ENCODE measurements around the gene RAMP1.
"Not testable (repeated sequence)": the region's sequence is repeated elsewhere in the genome, so short reads cannot be mapped to it uniquely, and the experiment has no call there.

RAMP1 gene

DNA sequence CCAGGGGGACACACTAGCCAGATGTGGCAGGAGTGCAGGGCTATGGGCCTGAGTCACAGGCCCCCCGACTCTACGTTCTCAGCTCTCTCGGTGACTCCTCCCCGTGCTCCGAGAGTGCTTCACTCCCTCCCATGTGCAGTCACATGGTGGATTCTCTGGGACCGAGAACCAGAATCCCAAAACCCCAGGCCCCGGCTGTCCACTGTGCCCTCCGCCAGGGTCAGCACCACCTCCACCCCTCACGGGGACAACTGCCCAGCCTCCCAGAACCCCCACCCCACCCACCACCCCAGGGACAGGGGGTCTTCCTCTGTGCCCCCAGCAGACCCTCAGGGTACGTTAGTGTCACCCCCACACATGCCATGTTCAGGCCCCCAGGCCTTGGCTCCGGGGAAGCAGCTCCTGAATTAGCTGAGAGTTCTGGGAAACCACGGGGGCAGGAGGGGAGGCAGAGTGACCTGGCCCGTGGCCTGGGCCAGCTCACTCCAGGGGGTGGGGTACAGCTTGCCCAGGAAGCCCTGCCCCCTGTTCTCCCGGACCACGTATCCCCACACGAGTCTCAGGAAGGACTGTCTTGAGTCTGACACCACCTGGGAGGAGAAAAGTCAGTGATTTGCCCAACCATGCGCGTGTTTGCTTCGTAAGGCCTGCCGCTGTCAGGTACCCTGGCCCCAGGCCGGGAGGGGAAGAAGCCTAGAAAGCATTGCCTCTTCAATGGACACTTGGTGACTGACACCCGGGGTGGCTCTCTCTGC, 4.4 kb downstream of the RAMP1 start:
- DNase-seq (ENCODE audit: low read depth), result no peak

DNA sequence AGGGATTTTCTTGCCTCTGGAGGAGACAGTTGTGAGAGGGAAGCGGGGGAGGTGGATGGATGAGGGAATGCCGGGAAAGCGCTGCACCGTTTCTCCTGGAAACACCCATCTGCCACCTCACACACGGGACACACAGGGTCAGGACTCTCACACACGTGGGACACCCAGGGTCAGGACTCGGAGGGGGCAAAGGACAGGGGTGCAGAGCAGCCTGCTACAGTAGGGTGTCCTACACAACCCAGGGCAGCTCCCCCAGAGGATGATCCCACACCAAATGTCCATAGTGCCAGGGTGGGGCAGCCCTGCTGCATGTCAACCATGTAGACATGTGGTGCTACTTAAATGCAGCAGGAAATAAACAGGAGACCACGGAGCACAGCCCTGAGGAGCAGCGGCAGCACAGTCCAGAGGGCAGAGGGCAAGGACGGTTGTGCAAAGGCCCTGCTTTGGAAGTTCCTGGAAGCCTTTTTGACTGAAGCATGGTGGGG, 5.1 kb downstream of the RAMP1 start:
- DNase-seq (ENCODE audit: low read depth), result no peak

DNA sequence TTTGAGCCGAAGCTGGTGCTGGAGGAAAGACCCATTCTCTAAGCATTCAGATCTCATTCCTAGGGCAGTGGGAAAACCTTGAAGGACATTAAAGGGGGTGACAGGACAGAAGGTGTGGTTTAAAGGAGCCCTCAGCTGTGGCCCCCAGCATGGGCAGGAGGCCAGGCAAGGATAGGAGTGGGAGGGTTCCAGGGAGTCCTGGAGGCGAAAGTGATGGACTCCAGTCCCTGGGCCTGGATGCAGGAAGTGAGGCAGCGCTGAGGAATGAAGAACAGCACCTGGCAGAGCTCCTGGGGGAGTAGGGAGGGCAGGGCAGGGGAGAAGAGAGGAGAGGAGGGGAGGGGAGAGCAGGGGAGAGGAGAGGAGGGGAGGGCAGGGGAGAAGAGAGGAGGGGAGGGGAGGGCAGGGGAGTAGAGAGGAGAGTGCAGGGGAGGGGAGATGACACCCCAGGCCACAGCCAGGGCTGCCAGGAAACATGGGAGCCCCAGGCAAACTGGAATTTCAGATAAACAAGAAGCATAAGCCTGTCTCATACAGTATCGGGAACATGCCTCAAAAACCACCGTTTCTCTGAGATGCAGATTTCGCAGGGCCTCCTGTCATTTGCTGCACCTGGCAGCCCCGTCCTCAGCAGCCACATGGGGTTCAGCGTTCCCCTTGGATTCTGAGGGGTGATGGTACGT, 5.7 kb downstream of the RAMP1 start:
- DNase-seq (ENCODE audit: low read depth), result no peak

DNA sequence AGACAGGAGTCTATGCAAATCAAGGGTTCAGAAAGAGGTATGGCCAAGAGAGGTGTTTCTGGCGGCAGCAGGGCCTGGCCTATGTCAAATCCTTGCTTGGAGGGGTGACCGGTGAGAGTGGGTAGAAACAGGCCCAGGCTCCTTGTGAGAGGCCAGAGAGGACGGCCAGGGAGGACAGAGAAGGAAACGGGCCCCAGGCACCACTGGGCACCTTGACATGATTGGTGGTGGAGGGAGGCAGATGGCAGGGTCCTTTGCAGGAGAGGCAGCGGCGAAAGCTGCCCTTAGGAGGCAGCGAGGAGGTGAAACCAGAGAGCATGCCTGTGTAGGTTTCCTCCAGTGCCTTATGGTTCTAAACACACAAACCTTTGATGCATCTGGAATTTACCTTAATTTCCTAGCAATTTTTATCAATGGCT, 6.2 kb downstream of the RAMP1 start:
- DNase-seq (ENCODE audit: low read depth), result no peak

DNA sequence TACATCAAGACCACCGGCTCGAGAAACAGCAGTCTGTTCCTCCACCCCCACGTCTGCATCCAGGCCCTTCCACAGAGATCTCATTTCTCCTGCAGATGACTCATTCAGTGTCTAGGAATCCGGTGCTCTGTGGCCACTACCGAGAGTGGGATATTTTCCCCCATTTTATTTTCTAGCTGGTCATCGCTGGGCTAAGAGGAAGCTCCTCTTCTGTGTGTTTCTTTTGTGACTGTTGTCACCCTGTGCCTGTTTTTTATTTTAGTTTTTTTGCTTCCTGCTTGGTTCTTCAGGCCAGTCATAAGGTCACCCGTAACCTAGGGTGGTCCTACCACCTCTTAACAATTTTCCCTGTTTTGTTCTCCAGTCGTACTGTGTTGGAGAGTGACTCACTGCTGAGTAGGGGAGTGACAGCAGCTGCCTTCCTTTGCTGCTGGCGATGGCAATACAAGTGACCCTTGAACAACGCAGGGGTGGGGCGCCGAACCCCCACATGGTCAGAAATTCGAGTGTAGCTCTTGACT, 6.7 kb downstream of the RAMP1 start:
- no peak for DNase-seq (ENCODE audit: low read depth)

DNA sequence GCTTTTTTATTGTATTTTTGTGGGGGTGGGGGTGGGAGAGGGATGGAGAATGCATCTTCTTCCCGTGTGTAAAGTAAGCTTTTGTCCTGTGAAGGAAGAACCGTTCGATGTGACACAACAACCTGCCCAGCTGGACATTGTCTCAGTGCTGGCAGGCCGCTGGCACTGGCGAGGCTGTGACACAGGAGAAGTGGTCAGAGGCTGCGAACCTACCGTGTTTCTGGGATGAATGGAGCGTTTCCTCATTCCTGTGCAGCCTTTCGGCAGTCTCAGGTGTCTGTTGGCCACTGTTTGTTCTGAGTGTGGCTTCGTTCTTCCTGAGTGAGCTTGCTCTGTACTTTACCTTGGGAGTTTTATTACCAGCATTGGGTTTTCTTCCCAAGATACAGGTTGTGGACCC, 8.0 kb downstream of the RAMP1 start:
- no peak for DNase-seq (ENCODE audit: low read depth)

DNA sequence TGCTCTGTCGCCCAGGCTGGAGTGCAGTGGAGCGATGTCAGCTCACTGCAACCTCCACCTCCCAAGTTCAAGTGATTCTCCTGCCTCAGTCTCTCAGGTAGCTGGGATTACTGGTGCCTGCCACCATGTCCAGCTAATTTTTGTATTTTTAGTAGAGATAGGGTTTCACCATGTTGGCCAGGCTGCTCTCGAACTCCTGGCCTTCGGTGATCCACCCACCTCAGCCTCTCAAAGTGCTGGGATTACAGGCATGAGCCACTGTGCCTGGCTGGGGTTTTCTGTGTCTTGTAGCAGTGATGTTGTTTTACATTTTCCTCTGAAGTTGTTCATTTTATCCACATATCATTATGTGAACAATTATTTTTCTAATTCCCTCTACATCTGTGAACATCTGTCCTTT, 8.7 kb downstream of the RAMP1 start:
- not testable (repeated sequence) for DNase-seq (ENCODE audit: low read depth)

DNA sequence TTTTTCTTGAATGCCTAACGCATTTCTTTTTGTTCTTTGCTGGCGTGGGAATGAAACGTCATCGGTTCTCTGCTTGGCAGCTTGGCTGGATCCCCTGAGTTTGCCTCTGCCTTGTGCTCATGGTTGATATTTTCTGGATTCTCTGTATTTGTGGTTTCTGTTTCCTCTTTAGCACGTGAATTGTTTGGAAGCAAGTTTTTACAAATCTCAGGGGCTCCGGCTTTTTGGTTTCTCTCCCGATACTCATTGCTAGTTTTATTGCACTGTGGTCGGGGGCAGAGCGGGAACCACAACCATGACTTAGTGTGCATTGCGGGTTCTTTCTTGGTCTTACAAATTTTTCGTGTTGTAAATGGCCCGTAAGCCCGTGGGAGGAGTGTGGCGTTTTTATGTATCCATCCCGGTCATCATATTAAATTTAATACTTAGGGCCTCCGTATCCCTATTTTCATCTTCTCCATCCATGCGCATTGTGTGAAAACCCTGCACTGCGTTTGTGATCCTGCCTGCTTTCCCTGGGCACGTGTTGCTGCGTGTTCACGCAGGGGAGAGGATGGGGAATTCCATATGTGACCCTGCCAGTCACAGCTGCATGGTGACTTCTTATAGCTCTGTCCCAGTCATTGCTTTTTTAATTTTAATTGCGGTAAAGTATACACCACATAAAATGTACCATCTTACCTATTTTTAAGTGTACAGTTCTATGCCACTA, 9.4 kb downstream of the RAMP1 start:
- no peak for DNase-seq (ENCODE audit: low read depth)

DNA sequence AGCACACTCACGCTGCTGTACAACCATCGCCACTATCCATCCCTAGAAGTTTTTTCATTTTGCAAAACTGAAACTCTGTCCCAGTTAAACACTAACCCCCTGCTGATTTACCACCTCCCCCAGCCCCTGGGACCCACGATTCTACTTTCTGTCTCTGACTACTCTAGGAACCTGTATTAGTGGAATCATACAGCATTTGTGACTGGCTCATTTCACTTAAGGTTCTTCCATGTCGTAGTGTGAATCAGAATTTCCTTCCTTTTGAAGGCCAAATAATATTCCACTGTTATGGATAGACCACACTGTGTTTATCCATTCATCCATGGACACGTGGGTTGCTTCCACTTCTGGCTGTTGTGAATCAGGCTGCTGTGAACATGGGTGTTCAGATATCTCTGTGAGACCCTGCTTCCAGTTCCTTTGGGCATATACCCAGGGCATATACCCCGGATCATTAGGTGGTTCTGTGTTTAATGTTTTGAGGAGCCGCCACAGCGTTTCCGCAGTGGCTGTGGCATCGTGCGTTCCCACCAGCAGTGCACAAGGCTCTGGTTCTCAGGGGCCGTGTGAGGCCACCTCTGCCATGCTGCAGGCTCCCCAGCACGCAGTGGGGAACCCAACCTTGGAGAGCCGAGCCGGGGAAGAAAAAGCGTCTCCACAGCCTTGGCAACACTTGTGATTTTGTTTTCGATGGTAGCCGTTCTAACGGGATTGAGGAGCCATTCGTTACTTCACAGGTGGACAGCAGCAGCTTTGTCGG, 10.1 kb downstream of the RAMP1 start:
- no peak for DNase-seq (ENCODE audit: low read depth)

DNA sequence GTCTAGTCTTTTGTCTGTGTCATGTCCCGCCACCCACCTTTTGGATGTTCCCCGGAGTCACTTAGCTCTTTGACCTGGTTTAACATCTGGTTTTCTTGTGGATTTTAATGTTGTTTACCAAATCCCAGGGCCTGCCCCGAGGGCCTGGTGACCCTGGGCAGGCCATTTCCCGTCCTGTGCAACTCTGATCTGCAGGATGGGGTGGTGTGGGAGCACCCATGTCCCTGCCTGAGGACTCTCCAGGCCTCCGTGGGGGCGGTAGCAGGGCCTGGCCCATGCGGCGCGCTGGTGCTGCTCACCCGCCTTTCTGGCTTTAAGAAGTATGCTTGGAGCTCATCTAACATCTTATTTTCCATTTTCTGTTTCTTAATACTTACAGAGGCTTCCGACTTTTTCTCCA, 10.7 kb downstream of the RAMP1 start:
- no peak for DNase-seq (ENCODE audit: low read depth)

DNA sequence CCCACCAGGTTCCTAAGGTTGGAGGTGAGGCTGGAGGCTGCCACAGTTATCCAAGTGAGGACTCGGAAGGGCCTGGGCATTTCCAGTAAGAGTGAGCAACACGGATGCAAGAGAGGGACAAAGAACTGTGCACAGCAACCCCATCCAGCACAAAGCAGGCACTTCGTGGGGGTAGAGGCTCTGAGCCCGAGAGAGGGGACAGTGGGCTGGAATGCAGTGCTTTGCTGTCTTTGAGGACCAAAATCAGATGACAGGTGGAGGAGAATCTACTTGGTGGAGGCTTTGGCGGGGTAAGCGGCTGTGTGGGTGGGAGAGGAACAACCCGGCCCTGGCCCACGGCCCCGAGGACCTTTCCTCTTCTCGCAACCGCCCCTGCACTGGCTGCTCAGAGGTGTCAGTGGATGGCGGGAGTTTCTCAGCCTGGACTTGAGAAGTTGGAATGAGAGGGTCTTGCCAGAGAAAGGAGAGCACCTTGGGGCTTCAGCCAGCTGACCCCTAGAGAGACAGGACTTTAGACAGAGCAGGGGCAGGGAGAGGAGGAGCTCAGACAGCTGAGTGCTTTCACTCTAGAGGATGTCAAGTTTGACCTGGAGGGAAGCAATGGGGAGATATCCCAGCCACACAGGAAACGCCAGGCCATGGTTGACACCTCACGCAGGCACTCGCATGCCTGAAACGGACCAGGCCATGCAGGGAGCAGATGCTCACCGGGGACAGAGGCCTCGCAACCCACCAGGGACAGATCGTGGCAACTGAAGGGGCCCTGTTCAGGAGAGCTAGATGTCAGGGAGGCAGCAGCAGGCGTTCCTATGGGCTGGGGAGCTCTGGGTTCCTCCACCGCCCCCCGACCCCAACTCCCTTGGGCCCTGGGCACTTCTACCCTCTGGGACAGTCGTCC, 11.6 kb downstream of the RAMP1 start:
- DNase-seq (ENCODE audit: low read depth), result no peak

DNA sequence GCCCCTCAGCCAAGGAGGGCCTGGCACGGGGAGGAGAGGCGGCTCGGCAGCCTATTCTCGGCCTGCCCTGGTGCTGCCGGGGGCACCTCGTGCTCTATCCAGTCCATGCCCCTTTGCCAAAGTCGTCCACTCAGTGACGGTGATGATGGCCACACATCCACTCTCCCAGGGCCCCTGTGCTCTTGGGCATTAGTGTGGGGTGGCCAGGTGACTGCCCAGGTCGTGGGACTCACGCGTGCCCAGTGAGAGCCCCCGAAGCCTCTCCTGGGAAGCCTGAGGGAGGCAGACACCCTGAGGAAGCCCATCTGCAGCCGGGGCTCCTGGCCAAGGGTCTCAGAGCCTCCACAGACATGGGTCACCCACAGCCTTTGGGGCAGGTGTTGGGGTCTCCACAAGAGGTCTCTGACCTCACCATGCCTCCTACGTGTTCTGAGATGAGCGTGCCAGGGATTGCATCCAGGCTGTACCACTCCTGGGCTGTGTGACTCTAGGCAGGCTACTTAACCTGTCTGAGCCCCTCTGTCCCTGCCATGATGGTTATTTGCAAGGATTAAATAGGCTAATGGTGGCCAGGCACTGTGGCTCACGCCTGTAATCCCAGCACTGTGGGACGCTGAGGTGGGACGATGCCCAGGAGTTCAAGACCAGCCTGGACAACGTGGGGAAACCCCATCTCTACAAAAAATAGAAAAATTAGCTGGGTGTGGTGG, 12.9 kb downstream of the RAMP1 start:
- no peak for DNase-seq (ENCODE audit: low read depth)

DNA sequence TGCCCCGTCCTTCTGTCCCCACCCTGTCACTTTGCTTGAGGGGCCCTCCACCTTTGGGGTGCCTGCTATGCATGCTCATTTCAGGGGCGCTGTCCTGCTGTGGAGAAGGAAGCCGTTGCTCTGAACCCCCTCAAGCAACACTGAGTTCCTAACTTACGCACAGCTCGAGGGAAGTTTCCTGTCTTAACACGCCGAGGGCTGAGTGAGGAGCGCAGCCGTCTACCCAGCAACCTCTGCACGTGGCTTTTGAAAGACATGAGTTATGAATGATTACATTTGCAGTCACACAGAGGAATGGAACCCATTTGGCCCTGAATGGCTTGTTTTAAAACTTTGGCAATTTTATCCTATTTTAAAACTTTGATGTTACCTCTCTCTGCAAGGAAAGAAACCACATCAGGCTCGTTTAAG, 14.0 kb downstream of the RAMP1 start:
- DNase-seq (ENCODE audit: low read depth), result no peak

DNA sequence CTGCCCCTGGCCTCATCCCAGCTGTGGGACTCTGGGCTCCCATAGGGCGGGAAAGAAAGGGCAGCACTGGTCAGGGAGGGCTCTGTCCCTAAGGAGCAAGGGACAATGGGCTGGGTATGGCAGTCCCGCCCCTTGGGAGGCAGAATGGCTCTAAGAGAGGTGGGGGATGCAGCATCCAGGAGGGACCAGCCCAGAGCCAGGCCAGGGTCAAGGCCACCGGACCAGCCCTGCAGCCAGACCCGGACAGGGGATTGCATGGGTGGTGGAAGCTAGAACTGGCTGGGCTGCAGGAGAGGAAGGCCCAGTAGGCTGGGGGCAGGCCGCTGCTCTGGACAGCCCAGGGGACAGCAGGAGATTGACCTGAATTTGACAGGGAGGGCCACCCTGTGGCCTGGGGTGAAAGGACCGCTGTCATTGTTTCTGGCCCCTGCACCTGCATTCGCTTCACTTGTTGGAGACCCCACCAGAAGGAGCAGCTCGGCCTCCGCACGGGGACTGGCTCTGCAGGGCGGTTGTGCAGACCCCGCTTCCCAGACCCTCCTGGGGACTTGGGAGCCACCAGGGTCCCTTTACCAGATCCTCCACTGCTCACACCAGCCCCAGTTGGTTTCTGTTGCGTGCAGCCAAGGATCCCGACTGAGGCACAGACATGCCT, 14.6 kb downstream of the RAMP1 start:
- no peak for DNase-seq (ENCODE audit: low read depth)

DNA sequence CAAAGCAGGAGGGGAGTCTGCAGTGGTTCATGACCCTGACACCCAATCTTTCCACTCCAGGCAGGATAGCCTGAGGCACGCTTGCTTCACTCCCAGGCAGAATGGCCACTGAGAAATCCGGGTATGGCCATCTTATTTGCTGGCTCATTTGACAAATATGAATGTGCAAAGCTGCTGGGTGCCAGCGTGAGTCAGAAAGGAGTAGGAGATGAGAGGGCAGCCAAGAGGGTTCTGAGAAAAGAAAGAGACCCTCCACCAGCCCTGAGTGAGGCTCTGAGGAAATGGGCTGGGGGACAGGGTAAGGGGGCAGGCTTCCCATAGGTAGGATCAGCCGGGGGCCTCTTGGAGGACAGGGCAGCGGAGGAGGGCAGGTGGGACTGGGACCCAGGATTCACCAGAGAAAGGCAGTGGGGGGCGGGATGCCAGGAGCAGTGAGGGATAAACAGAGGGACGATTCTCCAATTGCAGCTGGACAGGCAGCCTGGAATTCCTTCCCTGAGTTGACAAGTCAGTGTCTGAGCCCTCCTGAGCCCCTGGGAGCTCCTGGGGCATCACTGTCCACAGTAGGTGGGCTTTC, 15.2 kb downstream of the RAMP1 start:
- DNase-seq (ENCODE audit: low read depth), result no peak

DNA sequence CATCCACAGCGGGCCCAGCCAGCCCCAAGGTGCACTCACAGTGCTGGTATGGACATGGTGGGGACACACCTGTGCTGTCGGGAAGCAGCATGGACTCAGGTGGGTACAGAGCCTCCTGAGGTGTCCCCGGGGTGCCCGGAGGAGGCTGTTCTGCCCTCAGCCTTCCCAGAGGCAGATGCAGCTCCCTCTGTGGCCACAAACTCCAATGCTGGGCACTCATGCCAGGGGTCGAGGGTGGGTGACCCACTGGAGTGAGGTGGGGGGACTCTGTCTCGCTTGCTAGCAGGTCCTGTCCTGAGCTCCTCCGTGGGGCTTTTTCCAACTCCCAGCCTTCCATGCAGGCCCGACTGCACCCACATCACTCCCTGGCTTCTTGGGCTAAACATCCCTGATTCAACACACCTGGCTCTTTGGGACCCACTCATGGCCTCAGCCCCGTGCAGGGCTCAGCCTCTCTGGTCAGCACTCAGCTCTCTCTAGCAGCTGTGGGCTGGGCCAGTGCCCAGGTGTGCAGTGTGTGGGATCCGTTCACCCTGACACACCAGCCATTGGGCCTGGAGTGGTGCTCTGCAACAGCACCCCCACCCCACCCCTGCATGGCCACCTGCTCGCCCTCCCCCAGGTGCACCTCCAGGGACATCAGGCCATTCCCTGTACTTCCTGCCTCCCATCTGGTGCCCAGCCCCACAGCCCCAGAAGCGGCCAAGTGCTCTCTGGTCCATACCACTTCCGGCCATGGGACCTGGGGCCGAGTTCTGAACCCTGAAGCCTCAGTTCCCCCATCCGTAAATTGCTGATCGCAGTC, 16.0 kb downstream of the RAMP1 start:
- no peak for DNase-seq (ENCODE audit: low read depth)

DNA sequence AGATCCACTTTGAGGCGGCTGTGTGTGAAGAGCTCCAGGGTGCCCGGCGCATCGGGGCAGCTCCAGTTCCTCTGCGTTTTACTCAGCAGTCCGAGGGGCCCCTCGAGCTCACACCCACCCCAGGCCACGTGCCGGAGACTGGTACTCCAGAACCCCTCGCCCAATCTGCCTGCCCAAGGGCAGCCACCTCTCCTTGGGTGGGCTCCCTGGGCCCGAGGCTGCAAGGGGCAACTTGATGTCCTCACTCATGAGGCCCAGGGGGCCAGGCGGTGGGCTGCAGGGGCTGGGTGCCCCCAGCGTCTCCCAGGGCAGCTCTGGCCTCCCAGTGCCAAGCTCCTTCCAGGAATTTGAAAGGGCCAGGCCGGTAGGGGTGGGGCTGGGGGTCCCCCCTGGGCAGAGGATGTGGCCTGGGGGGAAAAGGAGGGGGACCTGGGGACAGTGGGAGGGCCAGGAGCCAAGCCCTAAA, 16.7 kb downstream of the RAMP1 start:
- DNase-seq (ENCODE audit: low read depth), result no peak

DNA sequence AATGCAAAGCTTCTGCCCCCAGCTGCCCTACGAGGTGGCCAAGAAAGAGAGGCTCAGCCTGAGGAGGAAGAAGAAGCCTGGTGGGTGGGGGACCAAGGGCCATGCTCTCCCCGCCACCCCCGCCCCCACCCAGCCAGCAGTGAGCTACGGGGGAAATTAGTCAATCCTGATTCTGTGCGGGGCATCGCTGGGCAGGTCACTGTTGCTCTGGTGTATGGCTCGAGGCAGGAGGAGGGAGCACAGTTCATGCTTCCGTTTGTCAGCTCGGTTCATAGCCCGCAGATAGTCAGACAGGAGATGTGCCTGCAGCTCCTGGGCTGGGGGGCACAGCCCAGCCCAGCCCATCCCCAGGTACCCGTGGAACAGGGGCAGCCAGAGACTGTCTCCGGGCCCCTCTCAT, 17.1 kb downstream of the RAMP1 start:
- DNase-seq (ENCODE audit: low read depth), result no peak
